Measurements from ENCODE around the gene CSTF2T. TPM values are rescaled to one million over a fixed set of nuclear protein-coding genes. Genes with fewer than 3 reads are reported as not detected.

CSTF2T gene
- total RNA-seq, 4 donors from 2014 or later = 18.6 to 25.7 (median 20.8) TPM

GRCh38 chr10:51743146-51743545 lies 43.8 kb upstream of the CSTF2T start:
- WGBS, 2 donors = 41 to 50% methylated on average over 6 of the region's 6 CpGs
- Histone ChIP-seq H3K27ac (no peak overlapping the region), H3K4me3 (no peak overlapping the region), H3K36me3 (no peaks in the 10 kb centered on the region), H3K27me3 (no peaks in the 10 kb centered on the region), H3K9me3 (no peaks in the 10 kb centered on the region), H3K4me1 (no peaks in the 10 kb centered on the region)
- TF ChIP-seq CTCF (IDR thresholded peaks at IDR 0.05) (no peak), EP300 (IDR thresholded peaks at IDR 0.05) (no peak), POLR2A (IDR thresholded peaks at IDR 0.05) (no peak)
- no peak for DNase-seq (ENCODE audit: low spot score in 2 of 2)

- no peaks in the 10 kb centered on the region for H3K36me3 ChIP-seq
- no peaks in the 10 kb centered on the region for H3K9me3 ChIP-seq
- no peaks in the 10 kb centered on the region for H3K4me1 ChIP-seq
- H3K27ac ChIP-seq = no peak overlapping the region
- 75 to 80% methylated on average over 1 of the region's 1 CpG for WGBS, 2 donors
- DNase-seq (ENCODE audit: low spot score in 2 of 2) = no peak
- H3K27me3 ChIP-seq = no peaks in the 10 kb centered on the region
- no peak overlapping the region for H3K4me3 ChIP-seq
- TF ChIP-seq EP300 (IDR thresholded peaks at IDR 0.05) = no peak
- TF ChIP-seq CTCF (IDR thresholded peaks at IDR 0.05) = no peak
- TF ChIP-seq POLR2A (IDR thresholded peaks at IDR 0.05) = no peak
Measured at GRCh38 chr10:51733057-51733456, 33.7 kb upstream of the CSTF2T start.

- H3K9me3 ChIP-seq = no peaks in the 10 kb centered on the region
- DNase-seq (ENCODE audit: low spot score in 2 of 2) = no peak
- no peaks in the 10 kb centered on the region for H3K36me3 ChIP-seq
- WGBS, 2 donors = 52 to 60% methylated on average over 7 of the region's 7 CpGs
- H3K4me3 ChIP-seq = no peak overlapping the region
- no peaks in the 10 kb centered on the region for H3K4me1 ChIP-seq
- no peaks in the 10 kb centered on the region for H3K27me3 ChIP-seq
- no peak overlapping the region for H3K27ac ChIP-seq
- no peak for TF ChIP-seq EP300 (IDR thresholded peaks at IDR 0.05)
- TF ChIP-seq POLR2A (IDR thresholded peaks at IDR 0.05) = no peak
- no peak for TF ChIP-seq CTCF (IDR thresholded peaks at IDR 0.05)
Measured at GRCh38 chr10:51729822-51730555, 30.6 kb upstream of the CSTF2T start.

- no peak for DNase-seq (ENCODE audit: low spot score in 2 of 2)
- WGBS, 2 donors = 70 to 86% methylated on average over 1 of the region's 1 CpG
- Histone ChIP-seq H3K36me3 (no peaks in the 10 kb centered on the region), H3K4me3 (no peak overlapping the region), H3K9me3 (no peaks in the 10 kb centered on the region), H3K4me1 (no peaks in the 10 kb centered on the region), H3K27me3 (no peaks in the 10 kb centered on the region), H3K27ac (no peak overlapping the region)
- no peak for TF ChIP-seq EP300 (IDR thresholded peaks at IDR 0.05)
- TF ChIP-seq CTCF (IDR thresholded peaks at IDR 0.05) = no peak
- no peak for TF ChIP-seq POLR2A (IDR thresholded peaks at IDR 0.05)
Measured at GRCh38 chr10:51724038-51724437, 24.6 kb upstream of the CSTF2T start.

- no peak overlapping the region for H3K27ac ChIP-seq
- no peak overlapping the region for H3K4me3 ChIP-seq
- H3K9me3 ChIP-seq = no peaks in the 10 kb centered on the region
- TF ChIP-seq POLR2A (IDR thresholded peaks at IDR 0.05) = no peak
- TF ChIP-seq CTCF (IDR thresholded peaks at IDR 0.05) = no peak
- no peak for TF ChIP-seq EP300 (IDR thresholded peaks at IDR 0.05)
- DNase-seq (ENCODE audit: low spot score in 2 of 2) = no peak
- no peaks in the 10 kb centered on the region for H3K4me1 ChIP-seq
- no peaks in the 10 kb centered on the region for H3K27me3 ChIP-seq
- no peaks in the 10 kb centered on the region for H3K36me3 ChIP-seq
Measured at GRCh38 chr10:51718804-51719291, 19.5 kb upstream of the CSTF2T start.

Measured in tibial nerve (tissue), 4 donors.